ENCODE measurements around the gene NCAPD2.

Gene NCAPD2

GRCh38 chr12:6574576-6575295, 80.8 kb downstream of the NCAPD2 start:
- DNase-seq (ENCODE audit: low spot score) = no peak

DNA sequence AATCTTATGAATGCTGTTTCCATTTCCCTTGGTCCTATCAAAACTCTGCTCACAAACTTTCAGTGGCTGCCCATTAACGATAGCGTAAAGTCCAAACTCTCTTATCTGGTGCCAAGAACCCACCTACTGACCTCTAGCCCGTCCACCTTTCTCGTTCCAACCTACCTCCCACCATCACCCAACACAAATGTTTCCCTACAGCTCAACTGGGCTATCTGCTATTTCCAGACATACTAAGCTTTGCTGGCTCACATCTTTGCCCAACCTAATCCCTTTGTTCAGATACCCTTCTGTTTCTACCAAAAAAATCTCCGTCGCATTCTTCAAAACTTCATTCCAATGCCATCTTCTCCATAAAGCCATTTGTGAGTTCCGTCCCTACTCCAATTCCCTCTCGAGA, 81.7 kb downstream of the NCAPD2 start:
- DNase-seq (ENCODE audit: low spot score) = no peak

Measured in D341Med (cell line).